Activated CD8-positive, alpha-beta memory T cell treated with anti-CD3 and anti-CD28 coated beads, Interleukin-2, amount 10 ng/mL, durations not matched to agents 7 days and 5 days (primary cell): ENCODE measurements around the gene MACROD2. TPM values are rescaled to one million over a fixed set of nuclear protein-coding genes. Genes with fewer than 3 reads are reported as not detected.

Experiments used
- ATAC-seq: fragments of 150-1000 bp; cut with Tn5 transposase; one replicate; pipeline ENCODE4 v1.10.0; 2021; ENCODE audit warnings: moderate library complexity
- CTCF ChIA-PET: fragments of 350-600 bp; sonication (Branson Sonifier 250); formaldehyde crosslinking; loops from one replicate; lab custom pipeline; 2021; ENCODE audit warnings: antibody characterized with exemption; lab: Charles Lee
- DNase-seq: peaks from one replicate; pipeline ENCODE4 v3.0.0-alpha.2; 2020
- H3K27ac Mint-ChIP-seq: one replicate; pipeline ENCODE4 v1.8.0; 2021; ENCODE audit warnings: mild to moderate bottlenecking, mixed read lengths
- H3K27me3 Mint-ChIP-seq: one replicate; pipeline ENCODE4 v1.8.0; 2021; ENCODE audit warnings: mixed read lengths
- H3K36me3 Mint-ChIP-seq: one replicate; pipeline ENCODE4 v1.8.0; 2021; ENCODE audit warnings: mild to moderate bottlenecking, mixed read lengths
- H3K4me1 Mint-ChIP-seq: one replicate; pipeline ENCODE4 v1.8.0; 2021; ENCODE audit warnings: mixed read lengths
- H3K4me3 Mint-ChIP-seq: one replicate; pipeline ENCODE4 v1.8.0; 2021; ENCODE audit warnings: mild to moderate bottlenecking, moderate library complexity, mixed read lengths
- H3K9me3 Mint-ChIP-seq: one replicate; pipeline ENCODE4 v1.8.0; 2022; ENCODE audit warnings: low read depth, mixed read lengths
- total RNA-seq, 2 experiments: library from RNA; stranded (reverse); gene quantifications; one replicate each; pipeline ENCODE4 v1.2.3, GENCODE V29; 2021

MACROD2 gene
- total RNA-seq, 2 experiments from 2014 or later: not detected

GRCh38 chr20:14667226-14667625 lies 671.9 kb downstream of the MACROD2 start:
- no peaks in the 10 kb centered on the region for H3K27me3 Mint-ChIP-seq
- ATAC-seq (no peak), DNase-seq (no peak)
- H3K36me3 Mint-ChIP-seq: no peaks in the 10 kb centered on the region
- no peak overlapping the region for H3K27ac Mint-ChIP-seq
- H3K9me3 Mint-ChIP-seq: peaks cover 6% of the 10 kb centered on the region
- no peaks in the 10 kb centered on the region for H3K4me1 Mint-ChIP-seq
- CTCF ChIA-PET: no interaction called here
- H3K4me3 Mint-ChIP-seq: no peak overlapping the region

GRCh38 chr20:14672066-14672465 lies 676.8 kb downstream of the MACROD2 start:
- H3K4me1 Mint-ChIP-seq: no peaks in the 10 kb centered on the region

GRCh38 chr20:14673164-14673563 lies 677.8 kb downstream of the MACROD2 start:
- Mint-ChIP-seq H3K4me3 (no peak overlapping the region), H3K27me3 (no peaks in the 10 kb centered on the region), H3K9me3 (peaks cover 13% of the 10 kb centered on the region), H3K4me1 (no peaks in the 10 kb centered on the region), H3K27ac (no peak overlapping the region), H3K36me3 (no peaks in the 10 kb centered on the region)
- ATAC-seq: no peak
- no peak for DNase-seq
- CTCF ChIA-PET: no interaction called here

More at GRCh38 chr20:14672066-14672465, 676.8 kb downstream of the MACROD2 start:
- H3K4me3 Mint-ChIP-seq: no peak overlapping the region
- H3K27me3 Mint-ChIP-seq: no peaks in the 10 kb centered on the region
- no peak for DNase-seq
- no peak for ATAC-seq
- H3K36me3 Mint-ChIP-seq: no peaks in the 10 kb centered on the region
- CTCF ChIA-PET: no interaction called here
- H3K27ac Mint-ChIP-seq: no peak overlapping the region
- peaks cover 13% of the 10 kb centered on the region for H3K9me3 Mint-ChIP-seq

- peaks cover 15% of the 10 kb centered on the region for H3K9me3 Mint-ChIP-seq
- ATAC-seq (no peak), DNase-seq (no peak)
- CTCF ChIA-PET: no interaction called here
- H3K4me3 Mint-ChIP-seq: no peak overlapping the region
- H3K27me3 Mint-ChIP-seq: no peaks in the 10 kb centered on the region
- H3K27ac Mint-ChIP-seq: no peak overlapping the region
- H3K4me1 Mint-ChIP-seq: no peaks in the 10 kb centered on the region
- no peaks in the 10 kb centered on the region for H3K36me3 Mint-ChIP-seq
Observed at GRCh38 chr20:14677455-14677854, 682.1 kb downstream of the MACROD2 start.

GRCh38 chr20:14685183-14685582 lies 689.9 kb downstream of the MACROD2 start:
- CTCF ChIA-PET: interaction anchor here (0.6 kb wide), 1 partner anchor 324 kb away, joined by 3 read pairs; no protein-coding TSS in a partner anchor
- H3K27ac Mint-ChIP-seq: no peak overlapping the region

GRCh38 chr20:14687313-14687712 lies 692.0 kb downstream of the MACROD2 start:
- no peak for DNase-seq
- peaks cover 6% of the 10 kb centered on the region for H3K9me3 Mint-ChIP-seq
- H3K4me3 Mint-ChIP-seq: no peak overlapping the region
- ATAC-seq: no peak
- H3K4me1 Mint-ChIP-seq: no peaks in the 10 kb centered on the region
- H3K36me3 Mint-ChIP-seq: no peaks in the 10 kb centered on the region
- H3K27ac Mint-ChIP-seq: no peak overlapping the region
- no peaks in the 10 kb centered on the region for H3K27me3 Mint-ChIP-seq
- CTCF ChIA-PET: no interaction called here

More at GRCh38 chr20:14685183-14685582, 689.9 kb downstream of the MACROD2 start:
- peaks cover 8% of the 10 kb centered on the region for H3K9me3 Mint-ChIP-seq
- no peaks in the 10 kb centered on the region for H3K27me3 Mint-ChIP-seq
- ATAC-seq (no peak), DNase-seq (no peak)
- no peaks in the 10 kb centered on the region for H3K36me3 Mint-ChIP-seq
- no peaks in the 10 kb centered on the region for H3K4me1 Mint-ChIP-seq
- no peak overlapping the region for H3K4me3 Mint-ChIP-seq

GRCh38 chr20:14688005-14688404 lies 692.7 kb downstream of the MACROD2 start:
- Mint-ChIP-seq H3K36me3 (no peaks in the 10 kb centered on the region), H3K27me3 (no peaks in the 10 kb centered on the region), H3K4me3 (no peak overlapping the region), H3K4me1 (no peaks in the 10 kb centered on the region), H3K9me3 (peaks cover 6% of the 10 kb centered on the region), H3K27ac (no peak overlapping the region)
- ATAC-seq (no peak), DNase-seq (no peak)
- CTCF ChIA-PET: no interaction called here

GRCh38 chr20:14691994-14692393 lies 696.7 kb downstream of the MACROD2 start:
- Mint-ChIP-seq H3K9me3 (no peaks in the 10 kb centered on the region), H3K4me3 (no peak overlapping the region), H3K27ac (no peak overlapping the region), H3K27me3 (no peaks in the 10 kb centered on the region), H3K36me3 (no peaks in the 10 kb centered on the region), H3K4me1 (no peaks in the 10 kb centered on the region)
- no peak for DNase-seq
- ATAC-seq: no peak
- CTCF ChIA-PET: no interaction called here

GRCh38 chr20:14696478-14696877 lies 701.2 kb downstream of the MACROD2 start:
- no peaks in the 10 kb centered on the region for H3K36me3 Mint-ChIP-seq
- no peak overlapping the region for H3K27ac Mint-ChIP-seq
- ATAC-seq (no peak), DNase-seq (no peak)
- H3K27me3 Mint-ChIP-seq: no peaks in the 10 kb centered on the region
- H3K4me3 Mint-ChIP-seq: no peak overlapping the region
- CTCF ChIA-PET: no interaction called here
- no peaks in the 10 kb centered on the region for H3K9me3 Mint-ChIP-seq
- no peaks in the 10 kb centered on the region for H3K4me1 Mint-ChIP-seq

GRCh38 chr20:14696937-14697336 lies 701.6 kb downstream of the MACROD2 start:
- Mint-ChIP-seq H3K27ac (no peak overlapping the region), H3K9me3 (no peaks in the 10 kb centered on the region), H3K27me3 (no peaks in the 10 kb centered on the region), H3K4me3 (no peak overlapping the region), H3K4me1 (no peaks in the 10 kb centered on the region), H3K36me3 (no peaks in the 10 kb centered on the region)
- CTCF ChIA-PET: no interaction called here
- DNase-seq (no peak), ATAC-seq (no peak)

GRCh38 chr20:14698125-14698524 lies 702.8 kb downstream of the MACROD2 start:
- H3K4me3 Mint-ChIP-seq: no peak overlapping the region
- H3K9me3 Mint-ChIP-seq: peaks cover 2% of the 10 kb centered on the region
- H3K36me3 Mint-ChIP-seq: no peaks in the 10 kb centered on the region
- ATAC-seq (no peak), DNase-seq (no peak)
- CTCF ChIA-PET: no interaction called here
- no peaks in the 10 kb centered on the region for H3K4me1 Mint-ChIP-seq
- no peaks in the 10 kb centered on the region for H3K27me3 Mint-ChIP-seq
- no peak overlapping the region for H3K27ac Mint-ChIP-seq

GRCh38 chr20:14698605-14699373 lies 703.5 kb downstream of the MACROD2 start:
- H3K27ac Mint-ChIP-seq: no peak overlapping the region
- ATAC-seq (no peak), DNase-seq (no peak)
- H3K4me1 Mint-ChIP-seq: no peaks in the 10 kb centered on the region
- H3K4me3 Mint-ChIP-seq: no peak overlapping the region
- H3K36me3 Mint-ChIP-seq: no peaks in the 10 kb centered on the region
- CTCF ChIA-PET: no interaction called here
- H3K27me3 Mint-ChIP-seq: no peaks in the 10 kb centered on the region
- H3K9me3 Mint-ChIP-seq: peaks cover 2% of the 10 kb centered on the region

GRCh38 chr20:14700639-14700960 lies 705.3 kb downstream of the MACROD2 start:
- no peak overlapping the region for H3K27ac Mint-ChIP-seq
- H3K4me1 Mint-ChIP-seq: no peaks in the 10 kb centered on the region
- DNase-seq (no peak), ATAC-seq (no peak)
- no peak overlapping the region for H3K4me3 Mint-ChIP-seq
- H3K27me3 Mint-ChIP-seq: no peaks in the 10 kb centered on the region
- no peaks in the 10 kb centered on the region for H3K36me3 Mint-ChIP-seq
- H3K9me3 Mint-ChIP-seq: peaks cover 6% of the 10 kb centered on the region
- CTCF ChIA-PET: no interaction called here

- Mint-ChIP-seq H3K27ac (no peak overlapping the region), H3K36me3 (no peaks in the 10 kb centered on the region), H3K9me3 (peaks cover 6% of the 10 kb centered on the region), H3K4me3 (no peak overlapping the region), H3K27me3 (no peaks in the 10 kb centered on the region), H3K4me1 (no peaks in the 10 kb centered on the region)
- CTCF ChIA-PET: no interaction called here
- ATAC-seq (no peak), DNase-seq (no peak)
Observed at GRCh38 chr20:14701326-14701725, 706.0 kb downstream of the MACROD2 start.
